Measurements from ENCODE around the gene PIK3CD.

Gene PIK3CD

GRCh38 chr1:9716404-9717192 lies 65.1 kb downstream of the PIK3CD start:
- Histone ChIP-seq H4K91ac (ENCODE audit: low read depth, low read length) (no peak overlapping the region), H4K8ac (ENCODE audit: low read depth, low read length) (no peak overlapping the region), H3K4me2 (ENCODE audit: low read length) (no peak overlapping the region), H2AFZ (ENCODE audit: insufficient read depth, low read length, poor library complexity) (no peak overlapping the region), H3K9ac (ENCODE audit: low read length) (no peak overlapping the region), H3K9me3 (ENCODE audit: insufficient read depth, low read depth, low read length) (no peaks in the 10 kb centered on the region), H3K36me3 (ENCODE audit: control insufficient read depth in 1 of 2, insufficient read depth in 2 of 2, low read length in 2 of 2) (no peaks in the 10 kb centered on the region), H2AK5ac (ENCODE audit: low read length) (no peak overlapping the region), H3K14ac (ENCODE audit: low read length) (no peak overlapping the region), H3K27me3 (ENCODE audit: insufficient read depth, low read length) (no peaks in the 10 kb centered on the region), H3K79me1 (ENCODE audit: low read length) (no peaks in the 10 kb centered on the region), H3K27ac (ENCODE audit: low read depth, low read length) (no peak overlapping the region), H3K4me3 (ENCODE audit: low read depth, low read length) (no peak overlapping the region), H2BK12ac (ENCODE audit: low read length) (no peak overlapping the region), H3K4me1 (ENCODE audit: control insufficient read depth in 1 of 2, insufficient read depth in 2 of 2, low read length in 2 of 2) (peaks cover 11 to 13% of the 10 kb centered on the region in 2 experiments), H3K4ac (ENCODE audit: low read depth, low read length) (no peak overlapping the region), H3K23ac (ENCODE audit: low read length) (no peak overlapping the region), H2BK120ac (ENCODE audit: insufficient read depth, low read length, poor library complexity) (no peak overlapping the region), H3K79me2 (ENCODE audit: control insufficient read depth, insufficient read depth, low read length, poor library complexity) (no peaks in the 10 kb centered on the region), H4K12ac (ENCODE audit: low read depth, low read length) (no peak overlapping the region), H2BK5ac (ENCODE audit: low read depth, low read length, poor library complexity) (no peak overlapping the region), H3K18ac (ENCODE audit: low read length) (no peak overlapping the region)
- no CpG with 5 or more reads among the region's 29 CpGs for WGBS (ENCODE audit: extremely low coverage, insufficient coverage, insufficient read length)
- no peak for DNase-seq

DNA sequence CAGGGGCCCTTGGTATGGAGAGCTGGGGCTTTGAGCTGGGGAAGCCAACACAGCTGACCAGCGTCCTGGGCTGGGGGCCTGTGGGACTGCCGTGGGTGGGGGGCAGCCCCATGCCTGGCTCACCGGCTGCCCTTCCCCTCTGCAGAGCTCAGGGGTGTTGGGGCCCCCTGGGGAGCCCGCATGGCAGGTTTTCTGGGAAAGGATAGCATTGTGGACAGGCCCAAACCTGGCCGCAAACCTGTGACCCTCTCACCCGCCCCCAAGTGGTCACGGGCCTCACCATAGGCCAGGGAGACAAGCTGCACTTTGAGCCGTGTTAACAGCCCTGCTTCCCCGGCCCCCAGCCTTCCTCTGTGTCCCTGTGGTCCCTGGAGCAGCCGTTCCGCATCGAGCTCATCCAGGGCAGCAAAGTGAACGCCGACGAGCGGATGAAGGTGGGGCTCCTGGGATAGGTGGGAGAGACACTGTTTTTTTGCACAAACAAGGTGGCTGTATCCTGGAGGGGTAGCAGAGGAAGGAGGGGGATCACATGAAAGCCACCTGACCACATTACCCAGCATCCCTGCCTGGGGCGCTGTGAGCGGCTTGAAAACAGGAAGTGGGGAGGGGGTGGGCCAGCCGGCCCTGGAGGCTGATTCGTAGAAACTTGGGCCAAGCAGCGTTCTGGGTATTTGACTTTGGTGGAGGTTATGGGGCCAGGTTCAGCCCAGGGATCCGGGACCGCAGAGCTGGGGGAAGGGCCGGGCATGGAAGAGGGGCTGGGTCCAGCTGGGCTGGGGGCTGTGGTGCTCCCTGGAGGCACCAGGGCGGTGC lies 65.9 kb downstream of the PIK3CD start:
- Histone ChIP-seq H3K79me1 (ENCODE audit: low read length) (no peaks in the 10 kb centered on the region), H3K79me2 (ENCODE audit: control insufficient read depth, insufficient read depth, low read length, poor library complexity) (no peaks in the 10 kb centered on the region), H2AK5ac (ENCODE audit: low read length) (no peak overlapping the region), H3K27ac (ENCODE audit: low read depth, low read length) (peak overlapping the region; percentile 4), H3K23ac (ENCODE audit: low read length) (no peak overlapping the region), H3K4me2 (ENCODE audit: low read length) (no peak overlapping the region), H3K4me3 (ENCODE audit: low read depth, low read length) (no peak overlapping the region), H3K9ac (ENCODE audit: low read length) (no peak overlapping the region), H3K4me1 (ENCODE audit: control insufficient read depth in 1 of 2, insufficient read depth in 2 of 2, low read length in 2 of 2) (peaks cover 11 to 13% of the 10 kb centered on the region in 2 experiments), H2AFZ (ENCODE audit: insufficient read depth, low read length, poor library complexity) (no peak overlapping the region), H3K27me3 (ENCODE audit: insufficient read depth, low read length) (no peaks in the 10 kb centered on the region), H4K8ac (ENCODE audit: low read depth, low read length) (peak overlapping the region; percentile 48), H4K91ac (ENCODE audit: low read depth, low read length) (peak overlapping the region; percentile 36), H3K18ac (ENCODE audit: low read length) (no peak overlapping the region), H3K36me3 (ENCODE audit: control insufficient read depth in 1 of 2, insufficient read depth in 2 of 2, low read length in 2 of 2) (no peaks in the 10 kb centered on the region), H2BK120ac (ENCODE audit: insufficient read depth, low read length, poor library complexity) (no peak overlapping the region), H3K4ac (ENCODE audit: low read depth, low read length) (no peak overlapping the region), H4K12ac (ENCODE audit: low read depth, low read length) (no peak overlapping the region), H3K14ac (ENCODE audit: low read length) (no peak overlapping the region), H2BK12ac (ENCODE audit: low read length) (no peak overlapping the region), H3K9me3 (ENCODE audit: insufficient read depth, low read depth, low read length) (no peaks in the 10 kb centered on the region), H2BK5ac (ENCODE audit: low read depth, low read length, poor library complexity) (no peak overlapping the region)
- no CpG with 5 or more reads among the region's 25 CpGs for WGBS (ENCODE audit: extremely low coverage, insufficient coverage, insufficient read length)
- DNase-seq, result peak in 1 of 2 donors; percentile 6

DNA sequence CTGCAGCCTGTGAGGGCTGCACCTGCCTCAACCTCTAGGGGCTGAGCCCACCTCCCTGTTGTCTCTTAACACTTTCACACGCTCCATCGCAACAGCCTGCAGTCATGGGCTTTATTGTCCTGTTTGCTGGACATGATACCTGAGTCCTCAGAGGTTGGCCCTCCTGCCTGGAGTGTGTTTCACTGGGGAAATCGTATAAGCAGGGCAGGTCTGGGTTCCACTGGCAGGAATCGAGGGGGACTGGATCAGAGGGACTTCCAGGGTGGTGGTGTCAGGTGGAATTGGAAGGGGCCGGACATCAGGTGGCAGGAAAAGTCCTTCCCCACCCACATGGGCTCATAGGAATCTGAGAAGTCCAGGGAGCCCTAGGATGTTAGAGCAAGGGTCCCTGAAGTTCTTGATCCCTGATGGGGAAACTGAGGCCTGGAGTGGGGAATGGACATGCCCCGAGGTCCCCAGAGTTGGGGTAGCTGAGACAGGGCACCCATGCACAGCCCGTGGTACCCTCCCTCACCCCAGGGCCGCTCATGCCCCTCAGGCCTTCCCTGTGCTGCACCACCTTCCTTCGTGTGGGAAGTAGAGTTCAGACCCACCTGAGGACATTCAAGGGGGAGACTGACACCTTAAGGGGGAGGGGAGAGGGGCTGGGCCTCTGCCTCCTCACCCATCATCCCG lies 66.6 kb downstream of the PIK3CD start:
- Histone ChIP-seq H2BK5ac (ENCODE audit: low read depth, low read length, poor library complexity) (no peak overlapping the region), H3K36me3 (ENCODE audit: control insufficient read depth in 1 of 2, insufficient read depth in 2 of 2, low read length in 2 of 2) (no peaks in the 10 kb centered on the region), H3K9ac (ENCODE audit: low read length) (no peak overlapping the region), H3K4ac (ENCODE audit: low read depth, low read length) (no peak overlapping the region), H3K23ac (ENCODE audit: low read length) (no peak overlapping the region), H3K4me2 (ENCODE audit: low read length) (no peak overlapping the region), H2BK120ac (ENCODE audit: insufficient read depth, low read length, poor library complexity) (no peak overlapping the region), H4K12ac (ENCODE audit: low read depth, low read length) (no peak overlapping the region), H2AFZ (ENCODE audit: insufficient read depth, low read length, poor library complexity) (no peak overlapping the region), H3K79me2 (ENCODE audit: control insufficient read depth, insufficient read depth, low read length, poor library complexity) (no peaks in the 10 kb centered on the region), H2BK12ac (ENCODE audit: low read length) (no peak overlapping the region), H3K18ac (ENCODE audit: low read length) (no peak overlapping the region), H3K9me3 (ENCODE audit: insufficient read depth, low read depth, low read length) (peaks cover 3% of the 10 kb centered on the region), H2AK5ac (ENCODE audit: low read length) (peak overlapping the region; percentile 11), H4K8ac (ENCODE audit: low read depth, low read length) (peak overlapping the region; percentile 48), H3K14ac (ENCODE audit: low read length) (no peak overlapping the region), H3K4me3 (ENCODE audit: low read depth, low read length) (no peak overlapping the region), H4K91ac (ENCODE audit: low read depth, low read length) (peak overlapping the region; percentile 29), H3K27ac (ENCODE audit: low read depth, low read length) (no peak overlapping the region), H3K27me3 (ENCODE audit: insufficient read depth, low read length) (no peaks in the 10 kb centered on the region), H3K4me1 (ENCODE audit: control insufficient read depth in 1 of 2, insufficient read depth in 2 of 2, low read length in 2 of 2) (peaks cover 11 to 13% of the 10 kb centered on the region in 2 experiments), H3K79me1 (ENCODE audit: low read length) (no peaks in the 10 kb centered on the region)
- no peak for DNase-seq
- WGBS (ENCODE audit: extremely low coverage, insufficient coverage, insufficient read length), result no CpG with 5 or more reads among the region's 10 CpGs

DNA sequence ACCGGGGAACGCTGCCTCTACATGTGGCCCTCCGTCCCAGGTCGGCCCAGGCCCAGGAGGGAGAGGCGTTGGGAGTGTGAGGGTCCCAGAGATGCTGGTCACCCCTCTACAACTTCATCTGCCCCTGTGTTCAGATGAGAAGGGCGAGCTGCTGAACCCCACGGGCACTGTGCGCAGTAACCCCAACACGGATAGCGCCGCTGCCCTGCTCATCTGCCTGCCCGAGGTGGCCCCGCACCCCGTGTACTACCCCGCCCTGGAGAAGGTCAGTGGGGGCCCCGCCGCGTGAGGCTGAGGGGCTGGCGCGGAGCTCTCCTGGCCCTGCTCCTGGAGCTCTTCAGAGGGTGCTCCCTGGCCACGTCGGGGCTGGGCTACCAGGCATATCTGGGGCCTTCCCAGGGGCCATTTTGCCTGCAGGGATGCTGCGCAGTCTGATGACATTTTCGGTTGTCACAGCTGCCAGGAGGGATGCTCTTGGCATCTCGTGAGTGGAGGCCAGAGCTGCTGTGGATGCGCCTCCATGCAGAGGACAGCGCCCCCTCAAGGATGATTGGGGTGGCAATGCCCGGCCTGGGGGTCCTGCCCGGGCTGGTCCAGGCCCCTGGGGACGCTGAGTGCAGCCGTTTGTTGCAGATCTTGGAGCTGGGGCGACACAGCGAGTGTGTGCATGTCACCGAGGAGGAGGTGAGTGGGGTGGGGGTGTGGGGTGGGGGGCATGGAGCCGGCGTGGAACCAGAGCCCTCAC lies 68.6 kb downstream of the PIK3CD start:
- no peak overlapping the region for H3K4me2 ChIP-seq (ENCODE audit: low read length)
- no CpG with 5 or more reads among the region's 36 CpGs for WGBS (ENCODE audit: extremely low coverage, insufficient coverage, insufficient read length)
- DNase-seq, result no peak
- H2BK120ac ChIP-seq (ENCODE audit: insufficient read depth, low read length, poor library complexity), result no peak overlapping the region
- H3K18ac ChIP-seq (ENCODE audit: low read length), result no peak overlapping the region
- H3K4me1 ChIP-seq (ENCODE audit: control insufficient read depth in 1 of 2, insufficient read depth in 2 of 2, low read length in 2 of 2), result peaks cover 11 to 13% of the 10 kb centered on the region in 2 experiments
- peak overlapping the region; percentile 4 for H2BK12ac ChIP-seq (ENCODE audit: low read length)
- no peaks in the 10 kb centered on the region for H3K79me2 ChIP-seq (ENCODE audit: control insufficient read depth, insufficient read depth, low read length, poor library complexity)
- no peak overlapping the region for H3K4ac ChIP-seq (ENCODE audit: low read depth, low read length)
- H3K9me3 ChIP-seq (ENCODE audit: insufficient read depth, low read depth, low read length), result peaks cover 12% of the 10 kb centered on the region
- no peak overlapping the region for H2BK5ac ChIP-seq (ENCODE audit: low read depth, low read length, poor library complexity)
- H3K14ac ChIP-seq (ENCODE audit: low read length), result no peak overlapping the region
- H2AFZ ChIP-seq (ENCODE audit: insufficient read depth, low read length, poor library complexity), result no peak overlapping the region
- H3K27me3 ChIP-seq (ENCODE audit: insufficient read depth, low read length), result no peaks in the 10 kb centered on the region
- peak overlapping the region; percentile 3 for H4K91ac ChIP-seq (ENCODE audit: low read depth, low read length)
- H4K8ac ChIP-seq (ENCODE audit: low read depth, low read length), result no peak overlapping the region
- no peak overlapping the region for H3K23ac ChIP-seq (ENCODE audit: low read length)
- H3K4me3 ChIP-seq (ENCODE audit: low read depth, low read length), result peak overlapping the region; percentile 25
- H3K9ac ChIP-seq (ENCODE audit: low read length), result no peak overlapping the region
- no peak overlapping the region for H4K12ac ChIP-seq (ENCODE audit: low read depth, low read length)
- no peak overlapping the region for H3K27ac ChIP-seq (ENCODE audit: low read depth, low read length)
- no peaks in the 10 kb centered on the region for H3K79me1 ChIP-seq (ENCODE audit: low read length)
- peak overlapping the region; percentile 31 for H2AK5ac ChIP-seq (ENCODE audit: low read length)
- H3K36me3 ChIP-seq (ENCODE audit: control insufficient read depth in 1 of 2, insufficient read depth in 2 of 2, low read length in 2 of 2), result no peaks in the 10 kb centered on the region
